A549 (cell line): ENCODE results near the gene RABL6. TPM values are rescaled to one million over a fixed set of nuclear protein-coding genes. Genes with fewer than 3 reads are reported as not detected.
"Not testable (repeated sequence)": the region's sequence is repeated elsewhere in the genome, so short reads cannot be mapped to it uniquely, and the experiment has no call there.

ENCODE experiments used
- ATAC-seq, 2 experiments: fragments of 200-7000 bp in 1 of 2; fragments of >200 bp in 1 of 2; cut with Nextera tagmentation in 1 of 2; cut with Tn5 transposase in 1 of 2; 3 replicates each; pipeline versions ENCODE4 v1.8.0 to v1.9.1; 2018 to 2020; ENCODE audit warnings: mild to moderate bottlenecking in 1 of 2, moderate library complexity in 1 of 2
- CTCF ChIA-PET: fragments of 300-600 bp; sonication (Branson Sonifier 250); formaldehyde crosslinking; extraction: SDS; loops from one replicate; lab custom pipeline; 2021; ENCODE audit warnings: antibody characterized with exemption, inconsistent platforms; lab: Yijun Ruan, JAX
- POLR2A ChIA-PET: fragments of 350-600 bp; formaldehyde crosslinking; extraction: SDS; loops from one replicate; lab custom pipeline; 2021; ENCODE audit warnings: antibody characterized with exemption, inconsistent platforms; lab: Yijun Ruan, JAX
- DNase-seq, 2 experiments: peaks; one replicate each; pipeline versions ENCODE4 v3.0.0 to v3.0.0-alpha.2; 2011 to 2016; ENCODE audit warnings: low read depth in 1 of 2, low spot score in 1 of 2
- FAIRE-seq: peaks from 2 replicates; lab custom pipeline; 2011; peaks lifted over from hg19 to GRCh38; lab: Jason Lieb, UNC
- H3K27ac ChIP-seq, 2 experiments: fragments of >200 bp; sonication (Bioruptor Twin); formaldehyde crosslinking; 3 replicates each; pipeline ENCODE4 v1.5.1; 2016 to 2017
- H3K4me1 ChIP-seq: fragments of >200 bp; sonication (Bioruptor Twin); formaldehyde crosslinking; 3 replicates; pipeline ENCODE4 v1.6.1; 2016
- H3K4me2 ChIP-seq: fragments of >200 bp; sonication (Bioruptor Twin); formaldehyde crosslinking; 3 replicates; pipeline ENCODE4 v1.6.1; 2016
- H3K4me3 ChIP-seq: fragments of >200 bp; sonication (Bioruptor Twin); formaldehyde crosslinking; 3 replicates; pipeline ENCODE4 v1.5.1; 2016
- H3K9me3 ChIP-seq: fragments of >200 bp; sonication (Bioruptor Twin); formaldehyde crosslinking; 3 replicates; pipeline ENCODE4 v1.6.1; 2016
- HDAC2 ChIP-seq: fragments of 200-600 bp; sonication (generic); IDR thresholded peaks from 2 replicates; pipeline ENCODE4 v1.6.1; 2016
- KDM5A ChIP-seq: fragments of 200-600 bp; sonication (generic); IDR thresholded peaks from 2 replicates; pipeline ENCODE4 v1.6.1; 2016; ENCODE audit warnings: antibody characterized with exemption, mild to moderate bottlenecking
- POLR2A ChIP-seq: IDR thresholded peaks from 2 replicates; pipeline ENCODE4 v1.6.1; 2012; ENCODE audit warnings: mild to moderate bottlenecking, low read length
- ZSCAN20 ChIP-seq: fragments of 250-450 bp; sonication (Bioruptor Pico); IDR thresholded peaks from 2 replicates; pipeline ENCODE4 v1.8.0; 2022; ENCODE audit warnings: mild to moderate bottlenecking, moderate library complexity
- WGBS: methylation state at CpG from one replicate; pipeline ENCODE4 v1.1.6; 2017; ENCODE audit errors: missing lambda C conversion rate; 5-methylcytosine and 5-hydroxymethylcytosine counted together
- polyA plus RNA-seq, 4 experiments: library from polyadenylated mRNA; depleted of rRNA in 3 of 4; stranded (reverse); fragments of >200 nt; fragmentation: RNase III in 1 of 4; extraction: RNeasy Plus Mini Kit Qiagen cat#74134 plus additional on column Dnase treatment in 1 of 4; gene quantifications; 2 replicates in 3 of 4; 3 replicates in 1 of 4; pipeline ENCODE4 v1.2.3, GENCODE V29; 2011 to 2017
- TF ChIP-seq, protein P1 (sequence below): fragments of 150-350 bp; IDR thresholded peaks from 2 replicates; pipeline ENCODE4 v1.6.1; 2014; ENCODE audit warnings: low read depth, mild to moderate bottlenecking, low read length
- TF ChIP-seq, protein P2 (sequence below): fragments of >200 bp; sonication (Bioruptor Twin); formaldehyde crosslinking; IDR thresholded peaks from 3 replicates; pipeline ENCODE4 v1.5.1; 2016
- TF ChIP-seq, protein P3 (sequence below): IDR thresholded peaks from 2 replicates; pipeline ENCODE4 v1.6.1; 2012
- TF ChIP-seq, protein P4 (sequence below): fragments of 200-600 bp; sonication (generic); IDR thresholded peaks from 2 replicates; pipeline ENCODE4 v1.6.1; 2016; ENCODE audit warnings: antibody characterized with exemption, mild to moderate bottlenecking, moderate library complexity

RABL6 gene
- polyA plus RNA-seq, 2 of the 4 experiments (the other 2 are of a cell fraction) = 46.8 to 71.4 TPM

DNA sequence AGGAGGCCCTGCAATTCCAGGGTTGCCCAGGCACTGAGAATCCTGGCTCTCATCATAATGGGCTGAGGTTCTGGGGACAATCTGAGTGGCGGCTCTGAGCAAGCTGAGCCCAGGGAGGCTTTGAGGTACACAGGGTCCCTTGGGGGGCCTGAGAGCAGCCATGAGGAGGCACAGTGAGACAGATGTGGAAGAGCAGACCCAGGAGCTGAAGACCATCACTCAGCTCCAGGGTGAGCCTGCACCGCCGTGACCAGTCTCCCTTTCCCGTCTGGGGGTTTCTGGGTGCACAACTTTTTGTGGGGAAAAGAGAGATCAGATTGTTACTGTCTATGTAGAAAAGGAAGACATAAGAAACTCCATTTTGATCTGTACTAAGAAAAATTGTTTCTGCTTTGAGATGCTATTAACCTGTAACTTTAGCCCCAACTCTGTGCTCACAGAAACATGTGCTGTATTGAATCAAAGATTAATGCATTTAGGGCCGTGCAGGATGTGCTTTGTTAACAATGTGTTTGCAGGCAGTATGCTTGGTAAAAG lies 11.4 kb upstream of the RABL6 start, which contains the start of gene CCDC183:
Gene CCDC183 (plus strand): TSS at position 101 of the 537 bp plus-strand sequence. CDS start 60 bp downstream, at position 161.
- CTCF ChIA-PET = interaction anchor here (0.7 to 1.3 kb wide), 2 partner anchors 9 to 229 kb away, joined by 3 read pairs; no protein-coding TSS in a partner anchor
- TF ChIP-seq POLR2A (0 out of 2 replicates have a peak, but pooled peaks have one; percentile 6), HDAC2 (no peak)
- ATAC-seq (no peak), DNase-seq (no peak), FAIRE-seq (no peak)
- POLR2A ChIA-PET = no interaction called here
- Histone ChIP-seq H3K9me3 (no peaks in the 10 kb centered on the region), H3K4me2 (no peak within 1 kb of the TSS), H3K27ac (no peak within 1 kb of the TSS), H3K4me1 (peaks cover 35% of the 10 kb centered on the region), H3K4me3 (no peak within 1 kb of the TSS)
- 78% methylated on average over 5 of the region's 5 CpGs for WGBS

DNA sequence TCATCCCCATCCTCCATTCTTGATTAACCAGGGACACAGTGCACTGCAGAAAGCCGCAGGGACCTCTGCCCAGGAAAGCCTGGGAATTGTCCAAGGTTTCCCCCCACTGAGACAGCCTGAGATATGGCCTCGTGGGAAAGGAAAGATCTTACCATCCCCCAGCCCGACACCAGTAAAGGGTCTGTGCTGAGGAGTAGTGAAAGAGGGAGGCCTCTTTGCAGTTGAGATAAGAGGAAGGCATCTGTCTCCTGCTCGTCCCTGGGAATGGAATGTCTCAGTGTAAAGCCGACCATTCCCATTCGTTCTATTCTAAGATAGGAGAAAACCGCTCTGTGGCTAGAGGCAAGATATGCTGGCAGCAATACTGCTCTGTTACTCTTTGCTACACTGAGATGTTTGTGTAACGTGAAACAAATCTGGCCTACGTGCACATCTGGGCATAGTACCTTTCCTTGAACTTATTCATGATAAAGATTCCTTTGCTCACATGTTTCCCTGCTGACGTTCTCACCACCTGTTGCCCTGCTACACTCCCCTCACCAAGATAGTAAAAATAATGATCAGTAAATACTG lies 10.9 kb upstream of the RABL6 start:
- H3K4me2 ChIP-seq, H3K27ac ChIP-seq, POLR2A ChIA-PET, FAIRE-seq, ATAC-seq, H3K4me3 ChIP-seq, H3K9me3 ChIP-seq, DNase-seq: not testable (repeated sequence)
- 50% methylated on average over 10 of the region's 10 CpGs for WGBS
- H3K4me1 ChIP-seq = peaks cover 37% of the 10 kb centered on the region
- CTCF ChIA-PET = interaction anchor here (1.3 to 2.4 kb wide), 2 partner anchors 9 kb away, joined by 3 to 13 read pairs; no protein-coding TSS in a partner anchor

DNA sequence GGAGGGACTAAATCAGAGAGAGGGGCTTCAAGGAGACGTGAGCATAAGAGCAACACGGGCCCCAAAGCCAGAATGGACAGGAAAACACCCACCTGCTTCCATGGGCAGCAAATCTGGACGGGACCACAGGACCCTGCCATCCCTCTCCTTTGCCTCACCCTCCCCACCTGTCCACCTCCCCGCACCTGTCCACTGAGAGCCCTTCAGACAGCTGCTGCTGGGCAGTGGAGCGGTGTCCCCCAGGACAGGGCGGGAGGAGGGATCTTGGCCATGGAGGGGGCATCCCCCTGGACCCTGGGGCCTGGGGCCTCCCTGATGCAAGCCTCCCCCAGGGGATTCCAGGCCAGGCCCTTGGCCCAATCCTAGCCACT lies 9.1 kb upstream of the RABL6 start:
- Histone ChIP-seq H3K4me2 (peak overlapping the region; percentile 97), H3K27ac (peak overlapping the region in 1 of 2 experiments; percentile 81; a peak in 3 of 6 replicates), H3K9me3 (no peaks in the 10 kb centered on the region), H3K4me1 (peaks cover 21% of the 10 kb centered on the region), H3K4me3 (no peak overlapping the region)
- CTCF ChIA-PET = interaction anchor here (1.9 to 2.4 kb wide), 3 partner anchors 9 to 237 kb away, joined by 5 to 13 read pairs (median 7); partner anchors contain the start of gene RABL6
- DNase-seq = no peak
- FAIRE-seq = no peak
- no peak for ATAC-seq
- POLR2A ChIA-PET = interaction anchor here (0.6 kb wide), 1 partner anchor 49 kb away, joined by 3 read pairs; no protein-coding TSS in a partner anchor
- TF ChIP-seq ZSCAN20 (no peak), KDM5A (no peak)
- TF ChIP-seq, protein P1, sequence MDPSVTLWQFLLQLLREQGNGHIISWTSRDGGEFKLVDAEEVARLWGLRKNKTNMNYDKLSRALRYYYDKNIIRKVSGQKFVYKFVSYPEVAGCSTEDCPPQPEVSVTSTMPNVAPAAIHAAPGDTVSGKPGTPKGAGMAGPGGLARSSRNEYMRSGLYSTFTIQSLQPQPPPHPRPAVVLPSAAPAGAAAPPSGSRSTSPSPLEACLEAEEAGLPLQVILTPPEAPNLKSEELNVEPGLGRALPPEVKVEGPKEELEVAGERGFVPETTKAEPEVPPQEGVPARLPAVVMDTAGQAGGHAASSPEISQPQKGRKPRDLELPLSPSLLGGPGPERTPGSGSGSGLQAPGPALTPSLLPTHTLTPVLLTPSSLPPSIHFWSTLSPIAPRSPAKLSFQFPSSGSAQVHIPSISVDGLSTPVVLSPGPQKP = no peak
- TF ChIP-seq, protein P2, sequence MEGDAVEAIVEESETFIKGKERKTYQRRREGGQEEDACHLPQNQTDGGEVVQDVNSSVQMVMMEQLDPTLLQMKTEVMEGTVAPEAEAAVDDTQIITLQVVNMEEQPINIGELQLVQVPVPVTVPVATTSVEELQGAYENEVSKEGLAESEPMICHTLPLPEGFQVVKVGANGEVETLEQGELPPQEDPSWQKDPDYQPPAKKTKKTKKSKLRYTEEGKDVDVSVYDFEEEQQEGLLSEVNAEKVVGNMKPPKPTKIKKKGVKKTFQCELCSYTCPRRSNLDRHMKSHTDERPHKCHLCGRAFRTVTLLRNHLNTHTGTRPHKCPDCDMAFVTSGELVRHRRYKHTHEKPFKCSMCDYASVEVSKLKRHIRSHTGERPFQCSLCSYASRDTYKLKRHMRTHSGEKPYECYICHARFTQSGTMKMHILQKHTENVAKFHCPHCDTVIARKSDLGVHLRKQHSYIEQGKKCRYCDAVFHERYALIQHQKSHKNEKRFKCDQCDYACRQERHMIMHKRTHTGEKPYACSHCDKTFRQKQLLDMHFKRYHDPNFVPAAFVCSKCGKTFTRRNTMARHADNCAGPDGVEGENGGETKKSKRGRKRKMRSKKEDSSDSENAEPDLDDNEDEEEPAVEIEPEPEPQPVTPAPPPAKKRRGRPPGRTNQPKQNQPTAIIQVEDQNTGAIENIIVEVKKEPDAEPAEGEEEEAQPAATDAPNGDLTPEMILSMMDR = no peak
- TF ChIP-seq, protein P3, sequence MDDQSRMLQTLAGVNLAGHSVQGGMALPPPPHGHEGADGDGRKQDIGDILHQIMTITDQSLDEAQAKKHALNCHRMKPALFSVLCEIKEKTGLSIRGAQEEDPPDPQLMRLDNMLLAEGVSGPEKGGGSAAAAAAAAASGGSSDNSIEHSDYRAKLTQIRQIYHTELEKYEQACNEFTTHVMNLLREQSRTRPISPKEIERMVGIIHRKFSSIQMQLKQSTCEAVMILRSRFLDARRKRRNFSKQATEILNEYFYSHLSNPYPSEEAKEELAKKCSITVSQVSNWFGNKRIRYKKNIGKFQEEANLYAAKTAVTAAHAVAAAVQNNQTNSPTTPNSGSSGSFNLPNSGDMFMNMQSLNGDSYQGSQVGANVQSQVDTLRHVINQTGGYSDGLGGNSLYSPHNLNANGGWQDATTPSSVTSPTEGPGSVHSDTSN = no peak
- TF ChIP-seq, protein P4, sequence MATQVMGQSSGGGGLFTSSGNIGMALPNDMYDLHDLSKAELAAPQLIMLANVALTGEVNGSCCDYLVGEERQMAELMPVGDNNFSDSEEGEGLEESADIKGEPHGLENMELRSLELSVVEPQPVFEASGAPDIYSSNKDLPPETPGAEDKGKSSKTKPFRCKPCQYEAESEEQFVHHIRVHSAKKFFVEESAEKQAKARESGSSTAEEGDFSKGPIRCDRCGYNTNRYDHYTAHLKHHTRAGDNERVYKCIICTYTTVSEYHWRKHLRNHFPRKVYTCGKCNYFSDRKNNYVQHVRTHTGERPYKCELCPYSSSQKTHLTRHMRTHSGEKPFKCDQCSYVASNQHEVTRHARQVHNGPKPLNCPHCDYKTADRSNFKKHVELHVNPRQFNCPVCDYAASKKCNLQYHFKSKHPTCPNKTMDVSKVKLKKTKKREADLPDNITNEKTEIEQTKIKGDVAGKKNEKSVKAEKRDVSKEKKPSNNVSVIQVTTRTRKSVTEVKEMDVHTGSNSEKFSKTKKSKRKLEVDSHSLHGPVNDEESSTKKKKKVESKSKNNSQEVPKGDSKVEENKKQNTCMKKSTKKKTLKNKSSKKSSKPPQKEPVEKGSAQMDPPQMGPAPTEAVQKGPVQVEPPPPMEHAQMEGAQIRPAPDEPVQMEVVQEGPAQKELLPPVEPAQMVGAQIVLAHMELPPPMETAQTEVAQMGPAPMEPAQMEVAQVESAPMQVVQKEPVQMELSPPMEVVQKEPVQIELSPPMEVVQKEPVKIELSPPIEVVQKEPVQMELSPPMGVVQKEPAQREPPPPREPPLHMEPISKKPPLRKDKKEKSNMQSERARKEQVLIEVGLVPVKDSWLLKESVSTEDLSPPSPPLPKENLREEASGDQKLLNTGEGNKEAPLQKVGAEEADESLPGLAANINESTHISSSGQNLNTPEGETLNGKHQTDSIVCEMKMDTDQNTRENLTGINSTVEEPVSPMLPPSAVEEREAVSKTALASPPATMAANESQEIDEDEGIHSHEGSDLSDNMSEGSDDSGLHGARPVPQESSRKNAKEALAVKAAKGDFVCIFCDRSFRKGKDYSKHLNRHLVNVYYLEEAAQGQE = no peak
- 89% methylated on average over 6 of the region's 6 CpGs for WGBS
